Renal cortex interstitium (tissue), 11 donors: ENCODE results near the gene TNFRSF19. TPM values are rescaled to one million over a fixed set of nuclear protein-coding genes. Genes with fewer than 3 reads are reported as not detected.
A peak's percentile ranks its signal among the peaks of the same experiment; 100 is the strongest.

Source experiments
- DNase-seq, 11 donors: peaks; one replicate each; pipeline ENCODE4 v3.0.0-alpha.2; 2013; ENCODE audit warnings: low read depth in 9 of 11, low spot score in 4 of 11; ENCODE audit errors: extremely low read depth in 1 of 11
- polyA plus RNA-seq, 3 donors: library from polyadenylated mRNA; unstranded; fragments of 120-200 nt; gene quantifications; one replicate each; pipeline ENCODE4 v1.2.1, GENCODE V29; 2013; ENCODE audit not compliant: insufficient read length in 3 of 3

TNFRSF19 gene
- polyA plus RNA-seq, 3 donors: 50.6 to 60.0 (median 54.1) TPM

DNA sequence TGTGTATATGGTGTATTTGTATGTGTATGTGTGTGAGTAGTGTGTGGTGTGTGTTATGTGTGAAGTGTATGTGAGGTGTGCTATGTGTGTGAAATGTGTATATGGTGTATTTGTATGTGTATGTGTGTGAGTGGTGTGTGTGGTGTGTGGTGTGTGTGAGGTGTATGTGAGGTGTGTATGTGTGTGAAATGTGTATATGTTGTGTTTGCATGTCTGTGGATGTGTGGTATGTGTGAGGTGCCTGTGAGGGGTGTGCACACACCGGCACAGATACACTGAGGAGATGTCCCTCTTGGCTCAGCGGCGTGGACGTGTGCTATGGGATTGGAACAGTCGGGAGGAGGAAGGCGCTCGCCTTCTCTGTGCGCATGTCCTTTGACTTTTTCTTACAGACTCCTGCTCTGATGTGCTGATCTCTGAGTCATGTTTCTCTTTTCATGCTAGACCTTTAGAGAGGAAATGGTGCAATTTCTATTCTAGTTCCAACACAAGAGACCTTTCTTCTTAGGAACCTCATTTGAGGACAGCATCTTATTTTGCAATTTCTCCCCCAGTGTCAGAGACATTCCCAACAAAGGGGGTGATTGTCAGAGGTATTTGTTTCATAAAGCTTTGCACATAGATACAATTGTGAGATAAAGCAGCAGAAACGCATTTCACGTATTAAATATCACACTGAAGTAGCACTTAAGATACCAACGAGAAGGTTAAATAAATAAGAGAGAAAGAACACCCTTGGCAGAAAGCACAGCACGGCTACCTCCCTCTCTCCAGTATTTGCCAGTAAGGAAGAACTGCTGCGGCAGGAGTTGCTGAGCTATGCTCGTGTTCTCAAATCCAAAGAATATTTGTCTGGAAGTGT is 11.3 kb upstream of the TNFRSF19 start:
- no peak for DNase-seq

DNA sequence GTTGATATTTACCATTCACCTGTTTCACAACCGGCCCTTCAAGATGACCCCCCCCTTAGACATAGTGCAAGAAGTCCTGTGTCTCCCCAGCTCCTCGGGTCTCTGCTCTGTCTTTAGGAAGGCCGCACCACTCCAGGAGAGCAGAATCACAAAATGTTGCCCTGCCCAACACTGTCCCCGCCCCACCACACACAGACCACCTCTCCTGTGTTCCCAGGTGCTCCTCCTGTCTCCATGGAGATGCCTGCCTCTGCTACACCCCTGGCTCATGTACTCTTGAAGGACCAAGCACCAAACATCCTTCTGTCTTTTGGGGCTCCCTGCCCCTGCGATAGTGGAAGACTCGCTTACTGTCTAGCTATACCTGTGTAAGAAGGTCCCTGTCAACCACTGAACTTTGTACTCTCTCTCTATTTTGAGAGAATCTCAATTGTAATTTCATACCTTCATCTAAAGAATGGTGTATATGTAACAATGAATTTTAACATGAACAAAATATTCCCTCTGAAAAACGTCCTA is 9.6 kb upstream of the TNFRSF19 start:
- no peak for DNase-seq

DNA sequence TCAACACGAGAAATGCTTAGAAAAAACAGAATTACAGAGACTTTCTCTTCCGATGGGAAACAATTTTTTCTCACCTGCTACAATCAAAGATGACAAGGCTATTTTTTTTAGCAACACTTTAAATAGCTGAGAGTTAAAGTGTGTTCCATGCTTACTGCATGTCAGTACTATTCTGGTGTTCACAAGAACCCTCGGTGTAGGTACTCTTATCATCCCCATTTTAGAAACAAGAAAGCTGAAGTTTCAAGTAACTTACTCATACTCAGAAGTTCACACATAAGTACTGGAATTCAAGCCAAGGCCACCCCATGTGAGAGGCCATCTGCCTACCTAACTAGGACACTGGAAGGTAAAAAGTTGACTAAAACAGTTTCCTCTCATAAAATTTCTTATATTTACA is 9.0 kb upstream of the TNFRSF19 start:
- DNase-seq: no peak

DNA sequence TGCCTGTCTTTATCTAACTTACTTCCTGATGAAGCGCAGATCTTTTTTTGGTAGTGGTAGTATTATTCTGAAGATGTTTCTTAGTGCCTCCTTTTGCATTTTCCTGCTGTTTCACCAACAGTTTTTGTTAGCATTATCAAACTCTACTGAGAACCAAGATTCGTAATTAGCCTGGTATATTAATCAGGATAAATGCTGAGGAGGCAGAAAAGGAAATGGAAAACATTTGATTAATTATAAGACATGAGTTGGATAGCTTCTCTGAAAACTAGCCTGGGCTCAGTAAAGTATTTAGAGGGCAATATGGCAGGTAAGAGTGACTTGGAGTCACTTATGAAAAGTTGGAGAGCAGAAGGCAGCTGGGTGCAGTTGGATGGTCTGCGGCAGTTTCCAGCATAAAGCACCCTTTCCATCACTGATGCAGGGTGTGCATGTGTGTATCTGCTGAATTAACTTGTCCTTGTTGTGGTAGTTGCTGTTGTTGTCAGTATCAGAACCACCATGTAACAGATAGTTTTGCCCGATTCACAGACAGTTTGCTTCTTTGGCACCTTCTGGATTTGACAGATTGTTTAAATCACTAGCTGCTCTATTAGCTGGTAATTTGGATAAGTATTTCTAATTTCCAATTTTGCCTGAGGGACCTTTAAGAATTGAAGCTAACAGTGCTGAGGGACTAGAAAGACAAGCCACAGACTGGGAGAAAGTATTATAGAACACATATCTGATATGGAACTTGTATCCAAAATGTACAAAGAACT is 6.9 kb upstream of the TNFRSF19 start:
- no peak for DNase-seq

DNA sequence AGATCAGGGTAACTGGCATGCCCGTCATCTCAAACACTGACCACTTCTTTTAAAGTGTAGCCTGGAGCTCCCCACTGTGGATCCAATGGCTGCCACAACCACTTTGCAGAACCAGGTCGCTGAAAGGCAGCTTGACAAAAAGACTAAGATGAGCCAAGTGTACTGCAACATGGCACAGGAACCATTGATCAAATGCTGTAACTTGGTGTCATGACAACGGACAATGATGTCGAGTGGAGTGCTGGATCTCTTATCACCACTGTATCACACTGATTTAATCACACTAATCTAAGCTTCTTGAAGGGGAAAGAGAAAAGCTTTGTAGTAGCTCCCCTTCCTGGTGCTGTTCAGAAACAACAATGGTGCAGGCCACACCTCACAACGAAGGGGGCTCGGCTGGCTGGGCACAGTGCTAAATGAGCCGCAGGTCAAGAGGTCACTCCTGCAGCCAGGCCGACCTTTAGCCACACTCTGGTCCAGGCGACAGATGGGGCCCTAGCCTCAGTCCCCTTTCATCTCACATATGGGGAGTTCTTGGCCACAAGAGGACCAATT is 2.2 kb upstream of the TNFRSF19 start:
- no peak for DNase-seq

DNA sequence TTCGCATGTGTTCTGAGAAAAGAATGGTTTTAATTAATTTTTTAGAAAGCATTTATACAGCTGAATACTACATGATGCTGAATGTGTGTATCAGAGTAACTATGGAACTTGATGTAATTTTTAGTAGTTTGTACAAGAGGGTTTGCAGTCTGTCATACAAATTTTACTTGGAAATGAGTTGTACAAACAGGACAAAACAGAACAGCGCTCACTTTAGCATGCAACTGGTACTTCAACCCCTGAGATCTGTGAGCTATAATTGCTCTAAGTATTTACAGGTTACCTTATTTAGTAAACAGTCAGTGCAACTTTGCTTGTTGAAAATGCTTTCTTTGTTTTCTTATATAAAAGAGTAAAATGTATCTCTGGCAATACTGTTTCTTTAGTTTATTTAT is 706 bp downstream of the TNFRSF19 start:
- DNase-seq: no peak

DNA sequence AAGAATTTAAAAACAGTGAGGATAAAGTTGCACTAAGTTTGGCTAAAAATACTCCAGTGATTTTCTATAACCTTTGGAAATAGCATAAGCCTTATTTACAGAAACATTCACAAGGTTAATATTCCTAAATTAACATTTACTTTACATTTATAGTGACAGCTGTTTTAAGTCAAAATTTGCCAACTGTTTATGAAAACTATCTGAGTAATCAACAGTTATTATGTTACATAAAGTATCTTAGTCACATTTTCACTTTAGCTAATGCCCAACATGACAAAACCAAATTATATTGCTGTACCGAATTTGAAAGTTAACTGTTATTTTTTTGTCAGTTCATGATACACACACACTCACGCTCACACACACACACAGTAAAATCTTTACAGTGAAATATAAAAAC is 1.2 kb downstream of the TNFRSF19 start:
- DNase-seq: no peak

DNA sequence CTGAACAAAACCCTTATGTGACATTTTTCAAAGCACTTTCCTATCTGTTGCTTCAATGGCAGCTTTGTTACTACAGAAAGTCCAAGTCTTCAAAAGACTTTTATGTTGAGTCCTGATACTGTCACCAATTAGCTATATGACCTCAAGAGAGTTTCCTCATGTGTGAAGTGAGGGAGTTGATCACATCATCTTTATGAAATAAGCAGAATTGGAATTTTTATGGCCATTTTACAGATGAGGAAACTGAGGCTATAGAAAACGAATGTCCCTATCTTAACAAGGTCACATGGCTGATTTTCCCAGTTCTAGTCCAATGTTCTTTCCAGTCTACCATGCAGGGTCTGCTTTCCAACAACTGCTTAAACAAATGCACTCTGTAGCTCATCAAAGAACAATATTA is 2.6 kb downstream of the TNFRSF19 start:
- no peak for DNase-seq

DNA sequence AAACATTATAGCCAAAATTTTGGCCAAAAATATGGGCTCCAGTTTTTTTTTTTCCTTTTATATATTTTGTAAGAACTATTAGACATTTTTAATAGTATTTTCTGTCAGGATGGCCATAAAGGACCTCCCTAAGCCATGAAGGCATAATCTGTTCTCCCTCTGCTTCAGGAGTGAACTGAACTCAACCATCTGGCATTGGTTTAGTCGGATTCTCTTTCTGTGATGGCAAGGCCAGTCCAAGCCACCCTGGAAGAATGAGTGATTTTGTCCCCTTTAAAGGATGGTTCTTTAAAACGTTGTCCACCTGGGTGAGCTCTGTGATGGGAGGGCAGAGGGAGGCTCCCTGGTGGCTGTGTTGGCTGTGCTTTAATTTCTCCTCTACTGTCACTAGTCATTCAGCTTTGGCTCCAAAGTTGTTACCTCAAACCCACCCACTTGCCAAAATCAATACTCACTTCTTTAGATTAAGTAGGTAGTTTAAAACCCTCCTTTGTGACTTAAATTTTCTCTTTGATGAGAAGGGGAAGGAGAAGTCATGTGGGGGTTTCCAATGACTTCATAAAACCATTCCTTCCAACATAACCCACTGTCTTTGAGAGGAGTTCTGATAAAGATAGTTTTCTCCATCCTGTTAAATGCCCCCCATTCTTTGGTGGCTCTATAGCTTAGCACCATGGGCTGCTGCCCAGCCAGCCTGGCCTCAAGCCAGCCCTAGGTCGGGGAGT is 4.4 kb downstream of the TNFRSF19 start:
- DNase-seq: no peak

DNA sequence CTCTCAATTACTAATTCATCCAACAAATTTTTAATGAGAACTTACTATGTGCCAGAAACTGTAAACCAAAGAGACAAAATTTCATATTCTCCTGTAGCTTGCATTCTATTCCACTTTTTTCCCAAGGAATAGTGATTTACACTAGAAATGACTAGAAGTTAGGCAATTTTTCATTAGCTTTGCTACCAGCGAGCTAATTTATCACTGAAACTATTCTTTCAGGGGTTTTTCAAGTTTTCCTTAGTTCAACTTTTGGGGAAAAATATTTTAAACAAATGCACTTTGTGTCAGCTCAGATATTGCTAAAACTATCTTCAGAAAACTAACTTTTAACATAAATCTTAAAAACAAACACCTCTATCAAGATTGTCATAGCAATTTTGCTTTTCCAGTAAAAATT is 5.4 kb downstream of the TNFRSF19 start:
- no peak for DNase-seq

DNA sequence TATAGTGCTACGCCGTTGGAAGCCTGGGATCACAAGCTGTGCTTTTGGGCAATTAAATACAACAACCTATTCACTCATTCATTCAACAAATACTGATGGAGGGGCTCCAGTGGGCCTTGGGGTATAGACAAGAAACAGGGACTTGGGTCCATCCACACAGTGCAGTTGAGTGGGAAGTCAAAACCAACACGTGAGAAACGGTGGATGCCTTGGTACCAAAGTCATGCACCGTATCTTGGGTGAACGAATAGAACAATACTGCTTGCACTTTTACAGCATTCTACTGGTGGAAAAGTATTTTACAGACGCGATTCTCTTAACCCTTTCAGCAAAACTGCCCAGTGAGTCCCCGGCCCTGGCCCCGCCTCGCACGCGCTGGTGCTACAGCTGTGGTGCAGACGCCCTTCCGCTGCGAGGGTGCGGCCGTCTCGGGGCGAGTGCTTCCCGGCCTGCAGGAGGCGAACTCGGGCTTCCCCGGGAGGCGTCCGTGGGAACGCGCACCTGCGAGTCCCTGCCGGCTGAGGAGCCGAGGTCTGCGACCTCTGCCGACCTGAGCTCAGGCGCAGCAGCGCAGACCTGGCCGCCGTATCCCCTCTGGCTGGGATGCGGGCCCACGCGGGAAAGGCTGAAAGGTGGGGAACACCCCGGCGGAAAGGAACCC is 8.3 kb downstream of the TNFRSF19 start:
- DNase-seq: peak in 5 of 11 donors; percentile 39 to 50 (median 45)

DNA sequence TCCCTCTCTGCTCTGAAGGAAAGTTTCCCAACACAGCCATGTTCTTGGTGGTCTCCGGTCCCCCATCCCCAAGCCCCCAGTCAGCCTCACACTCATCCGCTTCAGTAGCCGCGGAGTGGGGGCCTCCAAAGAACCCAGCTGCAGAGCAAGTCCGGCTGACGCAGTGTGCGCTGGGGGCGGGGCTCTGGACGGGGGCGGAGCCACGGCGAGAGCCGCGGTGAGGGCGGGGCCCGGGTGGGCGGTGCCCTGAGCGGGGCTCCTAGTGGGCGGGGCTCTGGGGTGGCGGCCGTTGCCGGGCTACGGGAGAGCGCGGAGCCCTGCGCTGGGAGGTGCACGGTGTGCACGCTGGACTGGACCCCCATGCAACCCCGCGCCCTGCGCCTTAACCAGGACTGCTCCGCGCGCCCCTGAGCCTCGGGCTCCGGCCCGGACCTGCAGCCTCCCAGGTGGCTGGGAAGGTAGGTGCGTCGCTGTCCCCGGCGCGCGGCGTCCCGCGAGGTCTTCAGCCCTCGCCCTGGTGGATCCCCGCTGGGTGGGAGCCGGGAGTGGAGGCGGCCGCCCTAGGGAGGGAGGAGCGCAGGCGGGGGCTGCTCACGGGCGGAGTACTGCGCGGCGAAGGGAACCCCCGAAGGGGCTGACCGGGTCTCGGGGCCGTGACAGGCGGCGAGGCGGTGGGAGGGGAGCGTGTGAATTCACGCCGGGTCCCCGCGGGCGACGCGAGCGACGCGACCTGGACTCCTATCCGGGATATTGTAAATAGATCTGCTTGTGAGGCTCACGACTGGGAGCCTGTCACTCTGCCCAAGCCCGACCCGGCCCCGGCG is 9.1 kb downstream of the TNFRSF19 start:
- DNase-seq: peak; percentile 62 to 91 (median 85)

DNA sequence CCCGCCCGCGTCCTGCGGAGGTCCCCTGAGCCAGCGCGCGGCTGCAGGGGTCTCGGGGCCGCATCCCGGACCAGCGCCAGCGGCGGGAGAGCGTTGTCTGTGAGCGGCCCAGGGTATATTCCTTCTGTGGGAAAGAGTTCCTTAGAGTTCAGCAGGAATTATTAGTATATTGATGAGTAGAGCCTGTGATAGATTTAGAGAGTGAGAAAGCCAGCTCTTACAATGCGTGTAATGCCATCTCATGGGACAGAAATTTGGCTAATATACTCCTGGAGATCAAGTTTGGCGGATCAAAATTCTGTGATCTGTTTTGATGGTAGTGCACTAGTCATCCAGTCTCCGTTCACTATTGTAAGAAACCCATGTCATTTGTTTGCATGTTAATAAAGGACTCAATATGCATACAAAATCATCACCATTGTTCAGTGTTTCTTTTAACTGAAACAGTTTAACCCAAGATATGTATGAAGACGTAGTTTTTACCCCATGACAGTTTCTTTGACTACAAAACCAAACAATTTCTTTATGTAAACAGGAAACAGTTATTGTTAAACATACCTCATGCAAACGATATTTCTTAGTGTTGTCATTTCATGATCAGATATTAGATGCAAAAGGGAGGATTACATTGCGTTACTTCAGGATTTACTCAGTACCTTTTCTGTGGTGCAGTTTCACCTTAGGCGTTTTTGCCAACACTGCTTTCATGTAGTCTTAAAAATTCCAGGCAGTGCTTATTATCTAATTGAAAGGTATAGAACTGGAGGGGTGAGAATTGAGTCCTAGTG is 9.9 kb downstream of the TNFRSF19 start:
- no peak for DNase-seq

DNA sequence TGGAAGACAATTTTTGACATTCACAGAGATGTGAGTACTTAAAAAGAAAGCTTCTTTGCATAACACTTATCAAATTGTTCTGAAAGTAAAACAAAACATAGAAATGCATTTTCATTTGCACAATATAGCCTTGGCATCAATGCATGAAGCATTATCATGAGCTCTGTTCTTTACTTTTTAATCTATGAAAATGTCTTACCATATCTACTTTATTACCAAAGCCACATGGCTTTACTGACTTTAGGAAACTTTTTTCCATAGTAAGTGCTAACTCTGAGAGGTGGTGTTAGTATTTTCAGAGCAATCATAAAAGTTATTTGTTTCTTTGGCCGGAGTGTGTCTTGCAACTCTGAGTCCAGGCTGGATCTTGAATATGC is 10.5 kb downstream of the TNFRSF19 start:
- DNase-seq: no peak

DNA sequence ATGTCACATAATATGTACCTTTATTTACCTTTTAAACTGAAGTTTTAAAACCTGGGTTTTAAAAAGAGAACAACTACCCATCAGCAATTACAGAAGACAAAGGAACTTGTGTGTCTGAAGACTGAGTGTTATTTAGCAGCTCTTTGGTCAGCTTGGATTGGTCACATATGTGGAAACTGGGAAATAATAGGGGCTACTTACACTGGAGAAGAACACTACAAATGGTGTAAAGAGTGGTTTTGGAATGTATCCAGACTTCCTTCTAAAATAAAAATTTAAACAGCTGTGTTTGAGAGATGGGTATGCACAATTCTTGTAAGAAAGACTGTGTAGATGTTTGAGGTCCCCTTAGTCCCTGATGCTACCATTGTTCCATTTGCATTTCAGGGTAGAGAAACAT is 13.3 kb downstream of the TNFRSF19 start:
- no peak for DNase-seq

DNA sequence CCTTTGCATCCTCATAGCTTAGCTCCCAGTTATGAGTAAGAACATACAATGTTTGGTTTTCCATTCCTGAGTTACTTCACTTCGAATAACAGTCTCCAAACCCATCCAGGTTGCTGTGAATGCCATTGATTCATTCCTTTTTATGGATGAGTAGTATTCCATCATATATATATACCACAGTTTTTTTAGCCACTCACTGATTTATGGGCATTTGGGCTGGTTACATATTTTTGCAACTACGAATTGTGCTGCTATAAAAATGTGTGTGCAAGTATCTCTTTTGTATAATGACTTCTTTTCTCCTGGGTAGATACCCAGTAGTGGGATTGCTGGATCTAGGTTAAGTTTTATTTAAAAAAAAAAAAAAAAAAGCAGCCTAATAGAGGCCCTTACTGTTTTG is 14.1 kb downstream of the TNFRSF19 start:
- DNase-seq: no peak

DNA sequence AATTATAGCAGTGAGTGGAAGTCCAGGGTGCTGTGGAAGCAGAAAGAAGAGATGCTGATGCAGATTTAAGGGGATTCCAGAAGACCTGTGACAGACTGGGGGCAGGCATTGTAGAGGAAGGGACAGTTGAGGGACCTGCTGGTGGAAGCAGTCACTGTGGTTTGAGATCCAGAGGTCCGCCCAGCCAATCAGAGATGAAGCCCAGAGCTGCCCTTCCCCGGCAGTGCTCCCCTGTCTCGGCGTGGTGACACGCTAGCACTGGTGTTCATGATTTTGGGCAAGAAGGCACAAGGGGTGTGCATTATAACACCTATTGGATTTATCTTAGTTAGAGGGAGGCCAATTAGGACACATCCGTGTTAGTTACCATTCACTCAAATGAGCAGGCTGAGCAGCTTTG is 16.1 kb downstream of the TNFRSF19 start:
- DNase-seq: no peak
